Measurements from ENCODE around the gene ZNF407.

The ZNF407 gene

DNA sequence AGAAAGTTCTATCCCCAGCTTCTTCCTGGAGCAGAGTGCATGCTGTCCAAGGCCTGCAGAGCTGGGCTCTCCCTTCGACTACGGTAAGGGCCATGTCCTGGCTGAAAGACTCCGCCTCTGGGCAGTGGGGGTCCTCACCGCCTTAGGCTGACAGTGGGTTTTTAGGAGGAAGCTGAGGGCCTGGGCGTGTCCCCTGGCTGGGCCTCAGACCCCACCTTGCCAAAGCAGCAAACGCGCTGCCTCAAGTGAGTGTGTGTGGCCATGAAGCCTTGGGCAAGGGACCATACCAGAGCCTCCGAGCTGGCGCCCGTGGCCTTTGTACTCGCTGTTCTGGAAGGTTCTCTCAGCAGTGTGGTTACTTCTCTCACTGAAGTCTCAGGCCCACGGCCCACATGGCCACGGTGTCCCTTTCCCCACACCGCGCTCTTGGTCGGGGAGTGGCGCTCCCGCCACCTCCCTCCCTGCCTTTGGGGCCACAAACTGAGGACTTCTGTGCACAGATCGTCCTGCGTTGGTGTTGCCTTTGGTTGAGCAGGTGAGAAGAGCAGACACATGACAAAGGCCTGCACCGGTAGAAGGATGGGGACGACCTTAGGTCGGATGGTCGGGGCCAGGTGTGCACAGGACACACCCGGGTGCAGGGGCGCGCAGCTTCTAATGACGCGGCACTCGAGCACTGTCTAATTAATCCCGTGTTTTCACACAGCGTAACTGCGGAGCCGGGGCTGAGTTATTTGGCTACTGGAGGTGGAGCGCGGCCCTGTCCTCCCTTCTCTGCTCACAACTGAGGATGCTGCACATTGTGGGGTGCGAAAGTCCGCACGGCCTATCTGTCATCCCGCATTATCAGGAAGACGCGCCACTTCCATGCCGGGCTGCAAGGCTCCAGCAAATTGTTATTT, 489.7 kb downstream of the ZNF407 start:
- Histone ChIP-seq H3K4me3 (ENCODE audit: low read depth, low read length) (no peak overlapping the region), H3K4me1 (no peaks in the 10 kb centered on the region), H3K9me3 (no peaks in the 10 kb centered on the region), H3K36me3 (no peaks in the 10 kb centered on the region), H3K27me3 (no peaks in the 10 kb centered on the region)
- TF ChIP-seq, protein P1, sequence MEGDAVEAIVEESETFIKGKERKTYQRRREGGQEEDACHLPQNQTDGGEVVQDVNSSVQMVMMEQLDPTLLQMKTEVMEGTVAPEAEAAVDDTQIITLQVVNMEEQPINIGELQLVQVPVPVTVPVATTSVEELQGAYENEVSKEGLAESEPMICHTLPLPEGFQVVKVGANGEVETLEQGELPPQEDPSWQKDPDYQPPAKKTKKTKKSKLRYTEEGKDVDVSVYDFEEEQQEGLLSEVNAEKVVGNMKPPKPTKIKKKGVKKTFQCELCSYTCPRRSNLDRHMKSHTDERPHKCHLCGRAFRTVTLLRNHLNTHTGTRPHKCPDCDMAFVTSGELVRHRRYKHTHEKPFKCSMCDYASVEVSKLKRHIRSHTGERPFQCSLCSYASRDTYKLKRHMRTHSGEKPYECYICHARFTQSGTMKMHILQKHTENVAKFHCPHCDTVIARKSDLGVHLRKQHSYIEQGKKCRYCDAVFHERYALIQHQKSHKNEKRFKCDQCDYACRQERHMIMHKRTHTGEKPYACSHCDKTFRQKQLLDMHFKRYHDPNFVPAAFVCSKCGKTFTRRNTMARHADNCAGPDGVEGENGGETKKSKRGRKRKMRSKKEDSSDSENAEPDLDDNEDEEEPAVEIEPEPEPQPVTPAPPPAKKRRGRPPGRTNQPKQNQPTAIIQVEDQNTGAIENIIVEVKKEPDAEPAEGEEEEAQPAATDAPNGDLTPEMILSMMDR (IDR thresholded peaks at IDR 0.05; ENCODE audit: low read depth, low read length), result no peak
- DNase-seq, result no peak

DNA sequence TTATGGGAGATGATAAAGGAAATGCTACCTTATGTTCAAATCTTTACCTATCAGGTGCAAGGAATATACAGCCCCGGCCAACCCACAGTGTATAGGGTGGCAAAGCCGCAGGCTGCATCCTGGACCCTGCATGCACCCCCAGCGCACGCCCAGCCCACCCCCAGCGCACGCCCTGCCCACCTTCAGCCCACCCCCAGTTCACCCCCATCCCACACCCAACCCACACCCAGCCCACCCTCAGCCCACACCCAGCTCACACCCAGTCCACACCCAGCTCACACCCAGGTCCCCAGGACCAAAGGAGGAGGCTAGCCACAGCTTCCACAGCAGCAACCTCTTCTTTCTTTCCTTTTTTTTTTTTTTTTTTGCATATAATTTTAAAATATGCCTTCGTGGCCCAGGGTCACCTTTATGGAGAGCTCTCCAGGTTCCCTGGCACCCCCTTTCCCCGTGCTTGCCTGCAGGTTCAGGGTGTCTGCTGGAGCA, 490.4 kb downstream of the ZNF407 start:
- TF ChIP-seq, protein P1 (IDR thresholded peaks at IDR 0.05; ENCODE audit: low read depth, low read length), result no peak
- H3K4me1 ChIP-seq, result no peaks in the 10 kb centered on the region
- no peak for DNase-seq
- no peak overlapping the region for H3K4me3 ChIP-seq (ENCODE audit: low read depth, low read length)
- no peaks in the 10 kb centered on the region for H3K27me3 ChIP-seq
- no peaks in the 10 kb centered on the region for H3K36me3 ChIP-seq
- H3K9me3 ChIP-seq, result no peaks in the 10 kb centered on the region

DNA sequence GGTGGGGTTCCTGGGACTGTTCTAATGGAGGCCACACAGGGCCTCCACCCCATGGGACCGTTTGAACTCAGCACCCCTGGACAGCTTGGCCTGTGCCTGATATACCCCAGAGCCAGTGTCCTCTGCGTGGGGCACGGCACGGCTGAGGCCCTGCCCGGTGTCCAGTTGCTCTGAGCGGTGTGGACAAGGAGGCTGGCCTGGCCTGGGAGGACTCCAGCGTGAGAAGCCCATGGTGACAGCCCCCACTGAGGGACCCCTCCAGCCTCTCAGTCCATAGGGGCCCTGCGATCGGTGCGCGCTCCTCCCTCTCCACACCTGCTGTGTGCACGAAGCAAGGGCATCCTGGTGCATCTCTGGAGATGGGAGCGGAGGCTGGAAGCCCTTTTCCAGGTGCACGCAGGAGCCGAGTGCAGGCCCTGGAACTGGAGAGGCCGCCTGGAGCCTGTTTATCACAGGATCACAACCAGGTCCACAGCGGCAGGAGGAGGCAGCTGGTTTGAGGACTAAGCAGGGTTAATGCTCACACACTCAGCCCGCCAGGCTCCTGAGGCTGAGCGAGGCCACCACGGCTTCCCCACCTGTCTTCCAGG, 491.0 kb downstream of the ZNF407 start:
- Histone ChIP-seq H3K27me3 (no peaks in the 10 kb centered on the region), H3K4me1 (no peaks in the 10 kb centered on the region), H3K4me3 (ENCODE audit: low read depth, low read length) (no peak overlapping the region), H3K9me3 (no peaks in the 10 kb centered on the region), H3K36me3 (no peaks in the 10 kb centered on the region)
- TF ChIP-seq, protein P1 (IDR thresholded peaks at IDR 0.05; ENCODE audit: low read depth, low read length), result no peak
- no peak for DNase-seq

DNA sequence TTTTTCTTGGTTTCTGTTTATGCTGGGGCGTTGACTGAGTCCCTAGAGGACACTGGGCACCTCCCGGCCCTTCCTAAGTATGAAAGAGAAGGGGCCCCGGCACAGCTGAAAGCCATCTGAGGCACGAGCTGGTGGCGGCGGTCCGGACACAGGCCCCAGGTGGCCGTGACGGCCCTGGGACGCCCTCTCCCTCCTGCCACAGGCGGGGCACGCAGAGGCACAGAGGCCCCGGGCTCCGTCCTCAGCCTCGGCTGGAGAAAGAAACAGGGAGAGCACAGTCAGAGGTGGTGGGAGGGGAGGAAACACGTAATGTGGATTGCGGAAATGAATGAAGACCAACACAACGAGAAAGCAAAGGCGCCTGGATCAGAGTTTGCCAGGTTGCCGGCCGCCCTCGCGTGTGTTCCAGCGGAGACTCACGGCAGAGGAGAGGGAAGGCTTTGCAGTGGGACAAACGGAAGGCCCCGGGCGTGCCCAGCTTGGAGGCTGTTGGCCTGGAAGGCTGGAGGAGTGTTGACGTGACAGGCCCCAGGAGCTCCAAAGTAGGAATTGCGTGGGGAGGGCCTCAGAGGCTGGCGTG, 492.2 kb downstream of the ZNF407 start:
- Histone ChIP-seq H3K36me3 (no peaks in the 10 kb centered on the region), H3K4me3 (ENCODE audit: low read depth, low read length) (no peak overlapping the region), H3K9me3 (no peaks in the 10 kb centered on the region), H3K4me1 (no peaks in the 10 kb centered on the region), H3K27me3 (no peaks in the 10 kb centered on the region)
- no peak for DNase-seq
- TF ChIP-seq, protein P1 (IDR thresholded peaks at IDR 0.05; ENCODE audit: low read depth, low read length), result no peak

DNA sequence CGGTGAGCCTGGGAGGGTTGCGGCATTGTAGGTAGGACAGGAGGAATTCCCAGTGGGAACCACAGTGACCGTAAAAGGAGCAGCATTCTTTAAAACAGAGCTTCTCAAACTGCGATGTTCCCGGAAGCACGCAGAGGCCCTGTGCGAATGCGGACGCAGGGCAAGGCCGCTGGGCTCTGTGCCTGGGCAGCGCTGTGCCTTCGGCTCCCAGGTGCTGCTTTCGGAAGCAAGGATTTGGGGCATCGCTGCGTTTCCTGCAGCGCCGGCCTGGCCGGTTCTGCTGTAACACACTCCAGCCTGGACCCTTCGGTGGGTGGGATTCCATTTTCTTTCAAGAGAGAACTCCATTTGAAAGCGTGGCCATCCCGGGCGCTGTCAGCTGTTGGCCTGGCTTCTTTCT, 492.7 kb downstream of the ZNF407 start:
- H3K9me3 ChIP-seq, result no peaks in the 10 kb centered on the region
- no peaks in the 10 kb centered on the region for H3K4me1 ChIP-seq
- H3K4me3 ChIP-seq (ENCODE audit: low read depth, low read length), result no peak overlapping the region
- TF ChIP-seq, protein P1 (IDR thresholded peaks at IDR 0.05; ENCODE audit: low read depth, low read length), result no peak
- no peaks in the 10 kb centered on the region for H3K36me3 ChIP-seq
- no peaks in the 10 kb centered on the region for H3K27me3 ChIP-seq
- no peak for DNase-seq

All from BE2C (cell line).